22Rv1 (cell line): ENCODE measurements around the gene MSRB3.

Experiments used
- CTCF ChIP-seq: fragments of 450-650 bp; IDR thresholded peaks from 2 replicates; pipeline ENCODE4 v1.5.1; 2017; ENCODE audit warnings: mild to moderate bottlenecking
- ZFX ChIP-seq: fragments of 450-650 bp; IDR thresholded peaks from 2 replicates; pipeline ENCODE4 v1.6.1; 2017; ENCODE audit warnings: antibody characterized with exemption, borderline replicate concordance

GRCh38 chr12:65432114-65432513 lies 153.6 kb downstream of the MSRB3 start:
- no peak for TF ChIP-seq CTCF
- TF ChIP-seq ZFX, result no peak
